ENCODE data around the gene CARD14.
A peak's percentile ranks its signal among the peaks of the same experiment; 100 is the strongest.

The CARD14 gene

GRCh38 chr17:80169784-80170500 lies at the start of gene CARD14:
Gene CARD14 (plus strand): TSS chr17:80170030. CDS start chr17:80181439, 11,409 bp downstream.
- no peak for DNase-seq

DNA sequence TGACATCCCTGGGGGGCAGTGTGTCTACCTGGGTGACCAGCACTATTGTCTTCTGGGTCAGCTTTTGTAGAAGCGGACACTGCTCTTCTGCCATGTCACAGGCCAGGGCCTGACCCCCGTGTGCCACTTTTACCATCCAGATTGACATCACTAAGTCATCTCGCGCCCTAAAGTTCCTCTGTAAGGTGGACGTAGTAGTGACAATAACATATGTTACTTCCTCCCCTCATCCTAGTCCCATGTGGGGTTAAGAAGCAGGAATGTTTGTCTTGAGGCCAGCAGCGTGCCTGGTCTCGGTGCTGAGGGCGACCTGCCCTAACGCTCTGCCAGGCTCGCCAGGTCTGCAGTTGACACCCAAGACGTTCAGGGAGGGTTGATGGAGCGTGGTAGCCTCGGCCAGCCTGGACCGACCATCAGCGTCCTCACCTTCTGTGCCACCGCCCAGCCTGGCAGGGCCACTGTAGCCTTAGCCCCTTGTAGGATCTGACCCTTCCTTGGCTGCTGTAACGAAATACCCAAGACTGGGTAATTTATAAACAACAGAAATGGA lies 47.7 kb upstream of the CARD14 start:
- DNase-seq: no peak

DNA sequence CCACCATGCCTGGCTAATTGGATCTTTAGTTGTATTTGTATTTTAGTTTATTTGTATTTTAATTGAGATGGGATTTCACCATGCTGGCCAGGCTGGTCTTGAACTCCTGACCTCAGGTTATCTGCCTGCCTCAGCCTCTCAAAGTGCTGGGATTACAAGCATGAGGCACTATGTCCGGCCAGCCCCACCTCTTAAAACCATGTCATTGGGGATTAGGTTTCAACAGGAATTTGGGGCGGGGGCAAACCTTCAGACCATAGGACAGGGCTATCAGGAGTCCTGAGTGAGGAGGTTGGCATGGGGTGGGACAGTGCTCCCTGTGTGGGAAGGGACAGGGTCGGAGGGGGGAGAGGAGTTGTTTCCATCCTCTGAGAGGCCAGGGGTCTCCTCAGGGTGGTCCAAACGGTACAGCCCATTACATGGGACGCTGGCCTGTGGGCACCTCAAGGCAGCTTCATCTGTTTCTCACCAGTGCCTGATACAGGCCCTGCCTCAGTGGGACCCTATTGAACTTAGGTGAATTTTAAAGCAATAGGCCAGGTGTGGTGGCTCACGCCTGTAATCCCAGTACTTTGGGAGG lies 46.8 kb upstream of the CARD14 start:
- DNase-seq: no peak

- DNase-seq: no peak
Measured at GRCh38 chr17:80123791-80124190, 46.0 kb upstream of the CARD14 start.

GRCh38 chr17:80124351-80124981 lies 45.4 kb upstream of the CARD14 start:
- DNase-seq: no peak

DNA sequence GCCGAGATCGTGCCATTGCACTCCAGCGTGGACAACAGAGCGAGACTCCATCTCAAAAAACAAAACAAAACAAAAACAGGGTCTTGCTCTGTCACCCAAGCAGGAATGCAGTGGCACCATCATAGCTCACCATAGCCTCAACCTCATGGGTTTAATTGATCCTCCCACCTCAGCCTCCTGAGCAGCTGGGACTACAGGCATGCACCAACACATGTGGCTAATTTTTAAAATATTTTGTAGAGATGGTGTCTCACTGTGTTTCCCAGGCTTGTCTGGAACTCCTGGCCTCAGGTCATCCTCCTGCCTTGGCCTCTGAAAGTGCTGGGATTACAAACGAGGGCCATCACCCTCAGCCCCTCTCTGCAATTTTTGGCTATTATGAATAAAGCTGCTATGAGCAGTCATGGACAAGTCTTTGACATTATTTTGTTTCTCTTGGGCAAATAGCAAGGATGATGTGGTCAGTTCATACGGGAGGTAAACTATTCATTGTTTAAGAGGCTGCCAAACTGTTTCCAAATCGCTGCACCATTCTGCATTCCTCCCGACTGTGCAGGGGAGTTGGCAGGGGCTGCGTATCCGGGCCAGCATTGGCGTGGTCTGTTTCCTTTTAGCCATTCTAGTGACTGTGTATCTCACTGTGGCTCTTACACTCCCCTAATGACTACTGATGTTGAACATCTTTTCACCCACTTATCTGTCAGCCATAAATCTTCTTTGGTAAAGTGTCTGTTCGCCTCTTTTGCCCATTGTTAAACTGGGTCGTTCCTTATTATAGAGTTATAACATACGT lies 44.0 kb upstream of the CARD14 start:
- no peak for DNase-seq

DNA sequence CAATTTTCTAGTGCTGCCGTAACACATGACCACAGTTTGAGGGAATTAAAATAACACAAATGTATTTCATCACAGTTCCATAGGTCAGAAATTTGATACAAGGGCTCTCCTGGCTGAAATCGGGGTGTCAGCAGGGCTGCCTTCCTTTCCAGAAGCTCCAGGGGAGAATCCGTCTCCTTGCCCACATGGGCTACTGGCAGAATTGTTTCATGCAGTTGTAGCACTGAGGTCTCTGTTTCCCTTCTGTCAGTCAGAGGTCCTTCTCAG lies 43.4 kb upstream of the CARD14 start:
- DNase-seq: no peak

DNA sequence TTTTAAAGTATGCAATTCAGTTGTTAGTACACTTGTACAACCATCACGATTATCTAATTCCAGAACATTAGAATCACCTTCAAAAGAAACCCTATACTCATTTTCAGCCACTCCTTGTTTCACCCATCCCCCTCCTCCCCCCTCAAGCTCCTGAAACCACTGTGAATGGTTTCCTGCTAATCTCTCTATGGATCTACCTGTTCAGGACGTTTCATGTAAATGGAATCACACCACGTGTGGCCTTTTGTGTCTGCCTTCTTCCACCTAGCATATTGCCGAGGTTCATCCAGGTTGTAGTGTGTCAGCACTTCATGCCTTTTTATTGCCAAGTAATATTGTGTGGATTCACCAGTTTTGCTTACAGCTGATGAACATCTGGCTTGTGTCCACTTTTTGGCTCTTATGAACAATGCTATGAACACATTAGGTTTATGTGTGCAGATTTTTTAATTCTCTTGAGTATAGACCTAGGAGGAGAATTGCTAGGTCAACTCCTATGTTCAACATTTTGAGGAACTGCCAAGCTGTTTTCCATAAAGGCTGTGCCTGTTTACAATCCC lies 40.7 kb upstream of the CARD14 start:
- no peak for DNase-seq

- DNase-seq: no peak
Measured at GRCh38 chr17:80130992-80131391, 38.8 kb upstream of the CARD14 start.

DNA sequence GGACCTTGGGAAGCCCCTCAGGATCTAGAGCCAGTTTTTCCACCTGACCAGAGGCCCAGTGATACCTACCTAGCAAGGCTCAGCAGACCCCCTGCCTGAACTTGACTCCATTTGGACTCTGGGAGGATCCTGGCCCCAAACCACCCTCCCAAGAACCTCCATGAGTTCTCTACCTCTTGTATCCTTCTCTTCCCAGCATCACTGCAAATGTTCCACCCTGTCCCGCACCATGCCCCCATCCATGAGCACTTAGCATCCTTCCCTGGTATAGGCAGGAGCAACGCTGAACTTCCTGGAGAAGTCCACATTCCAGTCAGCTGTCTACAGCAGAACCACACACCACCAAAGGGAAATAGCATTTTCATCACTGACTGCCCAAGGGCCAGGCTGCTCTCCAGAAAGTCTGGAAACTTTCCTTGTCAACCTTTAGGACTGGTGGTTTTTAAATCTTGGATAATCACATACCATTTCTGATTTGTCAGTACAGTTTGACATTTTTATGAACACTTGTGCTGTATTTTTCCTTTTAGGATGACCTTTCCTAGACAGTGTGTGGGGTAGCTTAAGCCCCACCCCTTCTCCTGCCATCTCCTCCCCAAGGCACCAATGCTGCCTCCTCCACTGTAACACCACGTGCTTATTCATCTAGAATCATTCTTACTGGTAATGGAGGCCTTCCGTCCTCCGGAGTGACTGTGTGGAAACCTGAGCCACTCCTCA lies 36.8 kb upstream of the CARD14 start:
- no peak for DNase-seq

- no peak for DNase-seq
Measured at GRCh38 chr17:80133626-80133970, 36.2 kb upstream of the CARD14 start.

DNA sequence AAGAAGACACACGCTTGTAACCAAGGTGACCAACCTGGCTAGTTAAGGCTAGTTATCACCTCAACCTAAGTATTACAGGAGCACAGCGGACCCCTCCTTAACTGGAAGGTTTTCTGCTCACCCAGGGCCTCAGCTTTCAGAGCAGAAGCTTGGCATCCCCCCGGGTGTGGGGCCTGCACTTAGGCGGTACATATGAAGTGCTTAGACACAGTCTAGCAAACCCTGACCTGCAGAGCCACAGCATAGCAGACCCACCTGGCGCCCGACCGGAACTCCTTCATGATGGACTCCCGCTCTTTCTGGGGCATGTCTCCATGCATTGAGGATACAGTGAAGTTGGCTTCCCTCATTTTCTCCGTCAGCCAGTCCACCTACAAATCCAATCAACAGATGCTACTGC lies 32.7 kb upstream of the CARD14 start:
- no peak for DNase-seq

- DNase-seq: no peak
Measured at GRCh38 chr17:80138856-80139426, 30.9 kb upstream of the CARD14 start.

DNA sequence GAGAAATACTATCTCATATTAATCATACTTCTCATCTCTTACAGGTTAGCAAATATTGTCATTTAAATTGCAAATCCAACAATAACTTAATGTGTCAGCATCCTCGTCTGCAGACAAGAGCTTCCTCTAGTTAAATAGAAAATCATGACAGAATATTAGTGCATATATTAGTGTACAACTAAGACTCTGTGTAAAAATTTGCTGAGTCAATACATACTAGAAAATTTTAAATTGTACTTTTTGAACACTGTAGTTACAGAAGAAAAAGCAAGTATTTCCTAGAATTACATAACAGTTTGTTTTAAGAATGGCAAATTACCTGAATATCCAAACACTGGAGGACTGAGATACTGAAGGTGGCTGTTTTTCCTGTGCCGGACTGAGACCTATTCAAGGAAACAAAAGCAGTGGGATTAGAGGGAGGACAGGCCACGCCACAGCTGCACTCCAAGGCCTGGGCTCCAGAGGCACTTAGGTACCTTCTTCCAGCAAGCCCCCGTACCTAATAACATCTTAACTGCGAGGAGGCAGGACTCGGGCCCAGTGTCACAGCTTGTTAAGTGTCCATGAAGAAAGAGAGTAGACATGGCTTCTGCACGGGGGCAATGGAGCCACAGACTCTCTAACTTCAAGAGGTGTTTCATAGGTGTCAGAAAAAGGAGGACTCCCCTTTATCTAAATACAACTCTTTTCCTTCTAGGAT lies 28.2 kb upstream of the CARD14 start:
- DNase-seq: no peak

DNA sequence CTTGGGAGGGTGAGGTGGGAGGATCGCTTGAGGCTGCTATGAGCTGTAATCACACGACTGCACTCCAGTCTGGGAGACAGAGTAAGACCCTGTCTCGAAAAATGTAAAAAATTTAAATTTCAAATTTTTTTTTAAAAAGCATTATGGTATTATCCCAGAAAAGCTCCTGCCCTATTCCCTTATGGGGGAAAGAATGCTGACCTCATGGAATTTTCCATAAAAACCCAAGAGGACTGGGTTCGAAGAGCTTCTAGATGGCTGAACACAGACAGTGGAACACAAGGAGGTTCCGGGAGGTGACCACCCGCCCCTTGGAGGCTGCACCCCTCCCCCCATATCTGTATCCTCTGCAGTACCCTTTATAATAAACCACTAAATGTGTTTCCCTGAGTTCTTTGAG lies 26.9 kb upstream of the CARD14 start:
- DNase-seq: no peak

DNA sequence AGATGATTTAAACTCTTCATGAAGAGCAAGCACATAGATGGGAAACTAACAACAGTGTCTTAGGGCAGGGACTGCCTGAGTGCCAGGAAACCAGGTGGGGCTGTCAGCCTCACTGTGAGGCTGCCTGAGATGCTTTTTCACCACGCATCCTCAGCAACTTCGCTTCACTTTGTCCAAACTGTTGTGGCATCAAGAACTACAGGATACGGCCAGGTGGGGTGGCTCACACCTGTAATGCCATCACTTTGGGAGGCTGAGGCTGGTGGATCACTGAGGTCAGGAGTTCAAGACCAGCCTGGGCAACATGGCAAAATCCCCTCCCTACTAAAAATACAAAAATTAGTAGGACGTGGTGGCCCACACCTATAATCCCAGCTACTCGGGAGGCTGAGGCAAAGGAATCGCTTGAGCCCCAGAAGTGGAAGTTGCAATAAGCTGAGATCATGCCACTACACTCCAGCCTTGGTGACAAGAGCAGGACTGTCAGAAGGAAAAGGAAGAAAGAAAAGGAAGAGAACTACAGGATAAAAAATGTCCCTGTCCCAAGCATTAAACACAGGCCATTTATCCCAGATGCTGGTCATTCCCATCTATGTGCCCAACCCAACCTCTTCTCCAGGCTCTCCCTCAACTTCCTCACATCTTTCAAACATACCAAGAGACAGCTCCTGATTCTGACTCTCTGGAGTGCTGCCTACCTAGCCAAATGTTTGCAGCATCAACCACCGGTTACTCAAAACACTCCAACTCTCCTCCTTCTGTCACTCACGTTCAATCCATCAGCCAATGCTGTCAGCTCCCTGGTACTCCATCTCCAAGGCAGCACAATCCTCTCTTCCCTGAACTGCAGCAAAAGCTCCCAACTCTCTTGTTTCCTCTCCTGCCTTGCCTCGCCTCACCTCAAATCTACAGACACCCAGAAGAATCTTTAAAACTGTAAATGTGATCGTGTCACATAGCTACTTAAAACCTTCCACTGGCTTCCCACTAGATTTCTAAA lies 24.5 kb upstream of the CARD14 start:
- no peak for DNase-seq

DNA sequence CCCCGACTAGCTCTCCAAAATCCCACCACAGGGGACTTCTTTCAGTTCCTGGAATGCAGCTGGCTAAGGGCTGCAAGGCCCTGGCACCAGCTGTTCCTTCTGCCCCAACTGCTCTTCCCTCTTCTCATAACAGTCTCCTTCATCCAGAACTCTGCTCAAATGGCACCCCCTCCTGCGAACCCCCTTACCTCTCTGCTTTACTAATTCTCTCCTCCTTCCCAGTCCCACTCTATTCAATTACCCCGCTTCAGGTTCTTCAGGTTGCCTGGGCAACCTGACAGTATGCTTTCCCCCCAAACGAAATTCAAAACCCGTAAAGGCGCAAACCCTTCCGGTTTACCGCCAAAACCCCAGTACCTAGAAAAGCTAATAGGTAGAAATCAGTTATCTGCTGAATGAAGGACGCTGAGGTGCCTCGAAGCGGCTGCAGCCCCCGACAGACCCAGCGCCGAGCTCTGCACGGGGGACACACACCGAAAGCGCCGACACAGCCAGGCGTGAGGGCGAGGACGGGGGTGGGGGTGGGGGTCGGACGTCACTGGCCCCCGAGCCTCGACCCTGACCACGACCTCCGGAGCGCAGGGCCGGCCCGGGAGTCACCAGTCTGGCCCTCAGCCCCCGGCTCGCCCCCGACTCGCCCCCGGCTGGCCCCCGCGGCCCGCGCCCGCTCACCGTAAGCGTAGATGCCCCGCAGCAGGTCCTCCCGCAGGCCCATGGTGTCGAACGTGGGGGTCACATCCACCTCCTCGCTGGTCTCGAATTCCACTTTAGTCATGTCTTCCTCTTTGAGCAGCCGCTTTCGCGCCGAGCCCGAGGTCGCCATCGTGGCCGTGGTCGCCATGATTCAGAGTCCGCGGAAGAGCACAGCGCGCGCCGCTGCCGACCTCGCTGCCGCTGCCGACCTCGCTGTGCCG lies 23.5 kb upstream of the CARD14 start:
- no peak for DNase-seq

- DNase-seq: peak; percentile 96
Measured at GRCh38 chr17:80147035-80147822, 22.6 kb upstream of the CARD14 start, which contains the start of gene EIF4A3. Gene EIF4A3 (minus strand): TSS chr17:80147128. CDS start chr17:80146961, 167 bp downstream.

Measured in activated CD4-positive, CD25-positive, alpha-beta regulatory T cell treated with anti-CD3 and anti-CD28 coated beads, Interleukin-2, amount 50 U/mL, for 72 hours (primary cell).